H1 (cell line): ENCODE results near the gene LAIR1. TPM values are rescaled to one million over a fixed set of nuclear protein-coding genes. Genes with fewer than 3 reads are reported as not detected.

Experiments
- CTCF ChIA-PET: fragments of 300-600 bp; sonication (Branson Sonifier 250); formaldehyde crosslinking; loops from one replicate; lab custom pipeline; 2021; ENCODE audit not compliant: partially characterized antibody; lab: Charles Lee
- POLR2A ChIA-PET: fragments of 300-600 bp; sonication (Branson Sonifier 250); formaldehyde crosslinking; loops from one replicate; lab custom pipeline; 2021; ENCODE audit warnings: inconsistent platforms; ENCODE audit not compliant: partially characterized antibody; lab: Charles Lee
- DNase-seq, 2 experiments: peaks; one replicate each; pipeline versions ENCODE4 v3.0.0 to v3.0.0-alpha.2; 2010 to 2022; ENCODE audit warnings: low spot score in 2 of 2, low read depth in 1 of 2, mixed read lengths in 1 of 2
- FAIRE-seq: peaks from 2 replicates; lab custom pipeline; 2011; peaks lifted over from hg19 to GRCh38; lab: Jason Lieb, UNC
- H2AFZ ChIP-seq: 2 replicates; pipeline ENCODE4 v1.8.1; 2012; ENCODE audit warnings: low read length, inconsistent platforms
- H2AK5ac ChIP-seq: 2 replicates; pipeline ENCODE4 v1.6.1; 2013; ENCODE audit warnings: low read depth, low read length
- H2BK120ac ChIP-seq: replicated peaks from 2 replicates; pipeline ENCODE3; 2013; ENCODE audit warnings: low read depth, low read length, inconsistent platforms
- H2BK12ac ChIP-seq: 2 replicates; pipeline ENCODE4 v1.6.1; 2013; ENCODE audit warnings: low read depth, low read length
- H2BK15ac ChIP-seq: 2 replicates; pipeline ENCODE4 v1.6.1; 2013; ENCODE audit warnings: low read length
- H2BK20ac ChIP-seq: 2 replicates; pipeline ENCODE4 v1.6.1; 2013; ENCODE audit warnings: low read length
- H2BK5ac ChIP-seq: 2 replicates; pipeline ENCODE4 v1.6.1; 2013; ENCODE audit warnings: low read depth, low read length
- H3K14ac ChIP-seq: 2 replicates; pipeline ENCODE4 v1.6.1; 2013; ENCODE audit warnings: inconsistent platforms; ENCODE audit not compliant: insufficient read length
- H3K18ac ChIP-seq: 2 replicates; pipeline ENCODE4 v1.6.1; 2013; ENCODE audit warnings: low read length; ENCODE audit errors: extremely low read depth
- H3K23ac ChIP-seq: 2 replicates; pipeline ENCODE4 v1.6.1; 2013; ENCODE audit warnings: inconsistent platforms; ENCODE audit not compliant: insufficient read length
- H3K23me2 ChIP-seq: 2 replicates; pipeline ENCODE4 v1.6.1; 2013; ENCODE audit warnings: low read depth, low read length
- H3K27ac ChIP-seq: 2 replicates; pipeline ENCODE4 v1.6.1; 2011; ENCODE audit warnings: low read depth, low read length, inconsistent platforms
- H3K27me3 ChIP-seq, 4 experiments: replicated peaks in 1 of 4; 1 replicate in 1 of 4; 2 replicates in 3 of 4; pipeline versions ENCODE4 v1.6.1 to v1.8.1; 2011 to 2013; ENCODE audit warnings: low read length in 3 of 4, mild to moderate bottlenecking in 3 of 4, inconsistent platforms in 2 of 4, mixed read lengths in 2 of 4, moderate library complexity in 1 of 4; ENCODE audit not compliant: control insufficient read depth in 3 of 4, insufficient read depth in 3 of 4; ENCODE audit errors: extremely low read depth in 1 of 4
- H3K36me3 ChIP-seq, 4 experiments: 2 replicates each; pipeline versions ENCODE4 v1.6.1 to v1.8.1; 2011 to 2013; ENCODE audit warnings: mild to moderate bottlenecking in 4 of 4, low read length in 3 of 4, moderate library complexity in 2 of 4, control low read depth in 1 of 4, inconsistent platforms in 1 of 4; ENCODE audit not compliant: insufficient read depth in 4 of 4, control insufficient read depth in 2 of 4
- H3K4ac ChIP-seq: replicated peaks from 2 replicates; pipeline ENCODE3; 2013; ENCODE audit warnings: low read length, low read depth, mixed read lengths, inconsistent platforms; ENCODE audit not compliant: insufficient read length
- H3K4me1 ChIP-seq, 4 experiments: replicated peaks in 1 of 4; 1 replicate in 1 of 4; 2 replicates in 3 of 4; pipeline versions ENCODE4 v1.6.1 to v1.8.1; 2011 to 2013; ENCODE audit warnings: low read length in 3 of 4, inconsistent platforms in 2 of 4, mixed read lengths in 1 of 4; ENCODE audit not compliant: insufficient read depth in 4 of 4, control insufficient read depth in 3 of 4
- H3K4me2 ChIP-seq, 2 experiments: 2 replicates each; pipeline versions ENCODE4 v1.6.1 to v1.8.1; 2011 to 2013; ENCODE audit warnings: low read depth in 2 of 2, low read length in 2 of 2, control low read depth in 1 of 2, inconsistent platforms in 1 of 2, mild to moderate bottlenecking in 1 of 2; ENCODE audit not compliant: insufficient read depth in 1 of 2
- H3K4me3 ChIP-seq, 4 experiments: fragments of 200-600, 300-600 bp in 1 of 4; sonication (generic), shearing (Covaris generic), sonication (Bioruptor Twin) in 1 of 4; 2 replicates each; pipeline versions ENCODE4 v1.5.1 to v1.8.1; 2011 to 2016; ENCODE audit warnings: low read length in 4 of 4, low read depth in 3 of 4, control low read depth in 2 of 4, inconsistent platforms in 2 of 4, mild to moderate bottlenecking in 2 of 4, mixed read lengths in 1 of 4, moderate library complexity in 1 of 4; ENCODE audit not compliant: insufficient read depth in 2 of 4; ENCODE audit errors: extremely low read depth in 1 of 4
- H3K56ac ChIP-seq: replicated peaks from 2 replicates; pipeline ENCODE3; 2013; ENCODE audit warnings: low read depth, mild to moderate bottlenecking, mixed read lengths, low read length, inconsistent platforms; ENCODE audit not compliant: insufficient read length
- H3K79me1 ChIP-seq: 2 replicates; pipeline ENCODE4 v1.6.1; 2013; ENCODE audit warnings: low read depth, low read length, control low read depth
- H3K79me2 ChIP-seq, 2 experiments: 2 replicates each; pipeline versions ENCODE4 v1.6.1 to v1.8.1; 2012 to 2013; ENCODE audit warnings: low read length in 2 of 2, mild to moderate bottlenecking in 2 of 2, inconsistent platforms in 1 of 2; ENCODE audit not compliant: insufficient read depth in 2 of 2, control insufficient read depth in 1 of 2
- H3K9ac ChIP-seq, 4 experiments: replicated peaks in 1 of 4; 1 replicate in 1 of 4; 2 replicates in 3 of 4; pipeline versions ENCODE4 v1.6.1 to v1.8.1; 2011 to 2013; ENCODE audit warnings: low read depth in 3 of 4, low read length in 3 of 4, control low read depth in 2 of 4, mild to moderate bottlenecking in 2 of 4, moderate library complexity in 2 of 4, inconsistent platforms in 1 of 4; ENCODE audit errors: extremely low read depth in 1 of 4
- H3K9me3 ChIP-seq, 2 experiments: 2 replicates each; pipeline versions ENCODE4 v1.6.1 to v1.8.1; 2012 to 2013; ENCODE audit warnings: mild to moderate bottlenecking in 2 of 2, moderate library complexity in 2 of 2, control low read depth in 1 of 2, inconsistent platforms in 1 of 2, low read depth in 1 of 2, low read length in 1 of 2, mixed read lengths in 1 of 2; ENCODE audit not compliant: insufficient read depth in 2 of 2
- H4K20me1 ChIP-seq, 2 experiments: replicated peaks in 1 of 2; 2 replicates each; pipeline versions ENCODE3 to v1.8.1; 2011 to 2013; ENCODE audit warnings: inconsistent platforms in 2 of 2, low read length in 2 of 2, mild to moderate bottlenecking in 1 of 2; ENCODE audit not compliant: insufficient read depth in 2 of 2, control insufficient read depth in 1 of 2
- H4K5ac ChIP-seq: 2 replicates; pipeline ENCODE4 v1.6.1; 2013; ENCODE audit warnings: low read length, low read depth, mixed read lengths, inconsistent platforms; ENCODE audit not compliant: insufficient read length
- H4K8ac ChIP-seq: 2 replicates; pipeline ENCODE4 v1.8.0; 2013; ENCODE audit warnings: mild to moderate bottlenecking, moderate library complexity, low read length, inconsistent platforms; ENCODE audit not compliant: insufficient read depth; ENCODE audit errors: extremely low read depth
- H4K91ac ChIP-seq: replicated peaks from 2 replicates; pipeline ENCODE3; 2013; ENCODE audit warnings: low read length, mixed read lengths, inconsistent platforms; ENCODE audit not compliant: insufficient read length
- CHD1 ChIP-seq: IDR thresholded peaks from 2 replicates; pipeline ENCODE4 v1.6.1; 2012; ENCODE audit warnings: low read depth, low read length, improper control_type of control experiment
- KDM4A ChIP-seq: IDR thresholded peaks from one replicate; pipeline ENCODE4 v1.7.1; 2012; ENCODE audit warnings: low read depth, mild to moderate bottlenecking, moderate library complexity, low read length, inconsistent platforms; ENCODE audit not compliant: severe bottlenecking
- SIX5 ChIP-seq: IDR thresholded peaks from 2 replicates; pipeline ENCODE4 v1.6.1; 2011; ENCODE audit warnings: mild to moderate bottlenecking, low read depth, low read length
- SP4 ChIP-seq: IDR thresholded peaks from 2 replicates; pipeline ENCODE4 v1.6.1; 2012; ENCODE audit warnings: low read length, inconsistent platforms
- TBP ChIP-seq: IDR thresholded peaks from 2 replicates; pipeline ENCODE4 v1.6.1; 2011; ENCODE audit warnings: low read depth, low read length, improper control_type of control experiment
- TEAD4 ChIP-seq: IDR thresholded peaks from 2 replicates; pipeline ENCODE4 v1.6.1; 2012; ENCODE audit warnings: low read depth, low read length, inconsistent platforms, mixed read lengths
- WGBS, 2 experiments: shearing (Covaris generic) in 1 of 2; methylation state at CpG; one replicate each; pipeline versions ENCODE4 v1.1.6 to v1.1.7; 2013 to 2015; ENCODE audit warnings: low lambda C conversion rate in 2 of 2, mixed read lengths in 2 of 2, inconsistent platforms in 1 of 2, low coverage in 1 of 2, missing lambda C conversion rate in 1 of 2; ENCODE audit not compliant: insufficient replicate concordance in 2 of 2, insufficient coverage in 1 of 2, insufficient read length in 1 of 2; ENCODE audit errors: extremely low coverage in 1 of 2, missing lambda C conversion rate in 1 of 2; 5-methylcytosine and 5-hydroxymethylcytosine counted together
- polyA plus RNA-seq, 7 experiments: library from polyadenylated mRNA; depleted of rRNA in 3 of 7; stranded (reverse) in 5 of 7; unstranded in 2 of 7; fragments of >200 nt in 5 of 7; fragments of 200-250 nt in 2 of 7; gene quantifications; 1 replicate in 5 of 7; 2 replicates in 1 of 7; 4 replicates in 1 of 7; pipeline versions ENCODE4 v1.2.1 to v1.2.3, GENCODE V29; 2011 to 2013; ENCODE audit warnings: missing spikeins in 2 of 7, mixed read lengths in 2 of 7
- total RNA-seq: library from RNA; stranded (reverse); fragmentation: NEBNext Ultra II Directional; extraction: Animal tissue kit (Norgen Biotek cat#: 25700); gene quantifications from 2 replicates; pipeline ENCODE4 v1.2.1, GENCODE V29; 2021
- TF ChIP-seq, protein P1 (sequence below), 3 experiments: IDR thresholded peaks; 1 replicate in 2 of 3; 2 replicates in 1 of 3; pipeline versions ENCODE4 v1.5.1 to v1.6.1; 2011; ENCODE audit warnings: low read length in 3 of 3, mild to moderate bottlenecking in 3 of 3, inconsistent platforms in 2 of 3, low read depth in 1 of 3, moderate library complexity in 1 of 3; ENCODE audit not compliant: insufficient read depth in 1 of 3; ENCODE audit errors: control extremely low read depth in 1 of 3
- TF ChIP-seq, protein P2 (sequence below): IDR thresholded peaks from 2 replicates; pipeline ENCODE4 v1.6.1; 2011; ENCODE audit warnings: low read length, improper control_type of control experiment

The LAIR1 gene
- total and polyA plus RNA-seq, 2 of the 8 experiments (the other 6 are each of a cell fraction or from before 2014, with no cell fraction given): 0.18 TPM; not detected in 1

DNA sequence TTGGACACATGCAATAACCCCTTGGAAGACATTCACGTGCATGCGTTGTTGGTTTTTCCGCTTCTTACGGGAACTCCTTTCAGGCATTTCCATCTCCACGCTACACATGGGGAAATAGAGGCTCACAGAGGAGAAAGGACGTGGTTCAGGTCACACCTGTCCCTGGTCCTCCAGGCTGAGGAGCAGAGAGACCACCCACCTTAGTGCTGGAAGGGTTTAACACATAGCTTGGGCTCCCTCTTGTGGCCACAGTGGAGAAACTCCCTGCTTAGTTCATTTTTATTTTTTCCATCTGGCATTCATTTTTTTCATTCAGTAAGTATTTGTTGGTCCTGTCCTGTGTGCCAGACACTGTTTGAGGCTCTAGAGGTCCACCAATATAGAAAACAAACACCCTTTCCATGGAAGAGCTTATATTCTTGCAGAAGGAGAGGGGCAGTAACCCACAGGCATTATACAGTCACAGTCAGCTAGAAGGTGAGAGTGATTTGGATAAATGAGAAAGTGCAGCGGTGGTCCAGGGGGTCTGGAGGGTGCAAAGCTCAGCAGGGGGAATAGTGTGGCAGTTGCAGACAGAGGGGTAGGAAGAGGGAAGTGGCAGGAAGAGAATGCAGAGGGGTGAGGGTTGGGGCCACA, 26.3 kb upstream of the LAIR1 start:
- 46% methylated on average over 7 of the region's 7 CpGs; no CpG with 5 or more reads in 1 of the 2 experiments for WGBS, 2 experiments
- peak; percentile 97 for FAIRE-seq
- H3K18ac ChIP-seq: 0 out of 2 replicates have a peak overlapping the region, but pooled peaks have one; percentile 17
- H3K4me2 ChIP-seq: peak overlapping the region; percentile 16 to 41; a peak in 2 of 4 replicates
- H3K4me3 ChIP-seq: peak overlapping the region in 1 of 4 experiments; percentile 25; a peak in 1 of 8 replicates
- no peak overlapping the region for H2BK15ac ChIP-seq
- H4K5ac ChIP-seq: no peak overlapping the region
- peaks cover 0 to 2% (median 0%) of the 10 kb centered on the region in 4 experiments; a peak in 2 of 7 replicates for H3K27me3 ChIP-seq
- no peak overlapping the region for H2BK120ac ChIP-seq
- no peaks in the 10 kb centered on the region for H3K79me1 ChIP-seq
- H3K4ac ChIP-seq: no peak overlapping the region
- DNase-seq: peak in 1 of 2 experiments; percentile 77
- peaks cover 0 to 9% (median 6%) of the 10 kb centered on the region in 4 experiments; a peak in 6 of 7 replicates for H3K4me1 ChIP-seq
- no peak overlapping the region for H3K56ac ChIP-seq
- H2BK20ac ChIP-seq: peak overlapping the region; percentile 86; the same call in 1 of the 2 replicates
- peak overlapping the region; percentile 16; the same call in 1 of the 2 replicates for H2BK5ac ChIP-seq
- no peak overlapping the region for H2AK5ac ChIP-seq
- H3K14ac ChIP-seq: no peak overlapping the region
- H3K27ac ChIP-seq: no peak overlapping the region
- H4K20me1 ChIP-seq: no peaks in the 10 kb centered on the region
- H4K91ac ChIP-seq: peak overlapping the region; percentile 23
- no peaks in the 10 kb centered on the region for H3K9me3 ChIP-seq
- no peak overlapping the region; the same call in 1 of the 2 replicates for H4K8ac ChIP-seq
- 0 out of 2 replicates have a peak overlapping the region, but pooled peaks have one; percentile 50 for H2BK12ac ChIP-seq
- ChIA-PET CTCF (interaction anchor here (0.6 to 7.1 kb wide), 55 partner anchors 9 to 241 kb away, joined by 3 to 109 read pairs (median 5); partner anchors contain the start of genes LAIR1, LENG8, LILRA4 and MBOAT7), POLR2A (interaction anchor here (0.6 to 1.6 kb wide), 11 partner anchors 9 to 190 kb away, joined by 3 to 9 read pairs (median 3); partner anchors contain the start of gene RPS9)
- H2AFZ ChIP-seq: no peak overlapping the region
- no peaks in the 10 kb centered on the region for H3K79me2 ChIP-seq
- no peak overlapping the region for H3K9ac ChIP-seq
- H3K36me3 ChIP-seq: no peaks in the 10 kb centered on the region
- H3K23ac ChIP-seq: no peak overlapping the region
- no peaks in the 10 kb centered on the region for H3K23me2 ChIP-seq
- TF ChIP-seq, protein P1, sequence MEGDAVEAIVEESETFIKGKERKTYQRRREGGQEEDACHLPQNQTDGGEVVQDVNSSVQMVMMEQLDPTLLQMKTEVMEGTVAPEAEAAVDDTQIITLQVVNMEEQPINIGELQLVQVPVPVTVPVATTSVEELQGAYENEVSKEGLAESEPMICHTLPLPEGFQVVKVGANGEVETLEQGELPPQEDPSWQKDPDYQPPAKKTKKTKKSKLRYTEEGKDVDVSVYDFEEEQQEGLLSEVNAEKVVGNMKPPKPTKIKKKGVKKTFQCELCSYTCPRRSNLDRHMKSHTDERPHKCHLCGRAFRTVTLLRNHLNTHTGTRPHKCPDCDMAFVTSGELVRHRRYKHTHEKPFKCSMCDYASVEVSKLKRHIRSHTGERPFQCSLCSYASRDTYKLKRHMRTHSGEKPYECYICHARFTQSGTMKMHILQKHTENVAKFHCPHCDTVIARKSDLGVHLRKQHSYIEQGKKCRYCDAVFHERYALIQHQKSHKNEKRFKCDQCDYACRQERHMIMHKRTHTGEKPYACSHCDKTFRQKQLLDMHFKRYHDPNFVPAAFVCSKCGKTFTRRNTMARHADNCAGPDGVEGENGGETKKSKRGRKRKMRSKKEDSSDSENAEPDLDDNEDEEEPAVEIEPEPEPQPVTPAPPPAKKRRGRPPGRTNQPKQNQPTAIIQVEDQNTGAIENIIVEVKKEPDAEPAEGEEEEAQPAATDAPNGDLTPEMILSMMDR (IDR thresholded peaks at IDR 0.05; ENCODE audit: control extremely low read depth in 1 of 3, insufficient read depth in 1 of 3, low read depth in 1 of 3, low read length in 3 of 3): peak; percentile 46 to 80 (median 79)
- TF ChIP-seq TEAD4 (no peak), CHD1 (no peak), TBP (no peak), SIX5 (no peak), SP4 (no peak), KDM4A (no peak)
- TF ChIP-seq, protein P2, sequence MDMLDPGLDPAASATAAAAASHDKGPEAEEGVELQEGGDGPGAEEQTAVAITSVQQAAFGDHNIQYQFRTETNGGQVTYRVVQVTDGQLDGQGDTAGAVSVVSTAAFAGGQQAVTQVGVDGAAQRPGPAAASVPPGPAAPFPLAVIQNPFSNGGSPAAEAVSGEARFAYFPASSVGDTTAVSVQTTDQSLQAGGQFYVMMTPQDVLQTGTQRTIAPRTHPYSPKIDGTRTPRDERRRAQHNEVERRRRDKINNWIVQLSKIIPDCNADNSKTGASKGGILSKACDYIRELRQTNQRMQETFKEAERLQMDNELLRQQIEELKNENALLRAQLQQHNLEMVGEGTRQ: no peak
